ES-I3 (cell line): ENCODE measurements around the gene PCDHA3.
"Not testable (repeated sequence)": the region's sequence is repeated elsewhere in the genome, so short reads cannot be mapped to it uniquely, and the experiment has no call there.

Experiments
- H3K36me3 ChIP-seq: 2 replicates; pipeline ENCODE4 v1.6.1; 2013; ENCODE audit warnings: mild to moderate bottlenecking, low read length, control low read depth, moderate library complexity; ENCODE audit not compliant: insufficient read depth
- H3K4me1 ChIP-seq: 2 replicates; pipeline ENCODE4 v1.6.1; 2013; ENCODE audit warnings: mild to moderate bottlenecking, control low read depth, low read length; ENCODE audit not compliant: insufficient read depth
- H3K9ac ChIP-seq: 2 replicates; pipeline ENCODE4 v1.6.1; 2013; ENCODE audit warnings: low read depth, mild to moderate bottlenecking, low read length, moderate library complexity
- H3K9me3 ChIP-seq: 2 replicates; pipeline ENCODE4 v1.6.1; 2013; ENCODE audit warnings: mild to moderate bottlenecking, low read length, moderate library complexity; ENCODE audit not compliant: control insufficient read depth, insufficient read depth

PCDHA3 gene

GRCh38 chr5:140801494-140801841 is 611 bp downstream of the PCDHA3 start:
- Histone ChIP-seq H3K9me3 (peaks cover 5% of the 10 kb centered on the region; the same call in 1 of the 2 replicates), H3K9ac (no peak overlapping the region), H3K4me1 (no peaks in the 10 kb centered on the region), H3K36me3 (no peaks in the 10 kb centered on the region)

GRCh38 chr5:140802381-140802780 is 1.5 kb downstream of the PCDHA3 start:
- not testable (repeated sequence) for H3K36me3 ChIP-seq, H3K9ac ChIP-seq, H3K4me1 ChIP-seq, H3K9me3 ChIP-seq

- Histone ChIP-seq H3K36me3 (no peaks in the 10 kb centered on the region), H3K4me1 (no peaks in the 10 kb centered on the region), H3K9me3 (peaks cover 5% of the 10 kb centered on the region; the same call in 1 of the 2 replicates), H3K9ac (no peak overlapping the region)
Measured at GRCh38 chr5:140802781-140803271, 2.0 kb downstream of the PCDHA3 start.

DNA sequence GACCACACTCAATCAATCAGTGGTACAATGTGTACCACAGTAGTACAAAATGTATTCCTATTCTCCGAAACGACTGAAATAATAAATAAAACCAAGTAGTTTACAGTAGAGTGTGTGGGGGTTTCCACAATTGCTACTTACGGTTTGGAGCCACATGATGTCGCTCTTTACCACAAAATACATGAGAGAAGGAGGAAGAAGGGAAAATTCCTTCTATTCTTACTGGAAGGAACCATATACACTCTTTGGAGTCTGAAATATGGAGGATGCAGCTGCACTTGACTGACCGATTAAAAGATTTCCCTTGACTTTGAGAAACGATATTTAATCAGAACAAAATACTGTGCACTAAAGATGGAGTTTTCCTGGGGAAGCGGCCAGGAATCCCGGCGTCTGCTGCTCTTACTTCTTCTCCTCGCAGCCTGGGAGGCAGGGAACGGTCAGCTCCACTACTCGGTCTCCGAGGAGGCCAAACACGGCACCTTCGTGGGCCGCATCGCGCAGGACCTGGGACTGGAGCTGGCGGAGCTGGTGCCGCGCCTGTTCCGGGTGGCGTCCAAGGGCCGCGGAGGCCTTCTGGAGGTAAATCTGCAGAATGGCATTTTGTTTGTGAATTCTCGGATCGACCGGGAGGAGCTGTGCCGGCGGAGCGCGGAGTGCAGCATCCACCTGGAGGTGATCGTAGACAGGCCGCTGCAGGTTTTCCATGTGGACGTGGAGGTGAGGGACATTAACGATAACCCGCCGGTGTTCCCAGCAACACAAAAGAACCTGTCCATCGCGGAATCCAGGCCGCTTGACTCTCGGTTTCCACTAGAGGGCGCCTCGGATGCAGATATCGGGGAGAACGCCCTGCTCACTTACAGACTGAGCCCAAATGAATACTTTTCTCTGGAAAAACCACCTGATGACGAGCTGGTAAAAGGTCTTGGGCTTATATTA is 6.2 kb downstream of the PCDHA3 start, which contains the start of gene PCDHA4:
Gene PCDHA4 (plus strand): TSS at position 235 of the 942 bp plus-strand sequence.
- 0 out of 2 replicates have a peak, but pooled peaks cover under 1% of the 10 kb centered on the region for H3K9me3 ChIP-seq
- no peaks in the 10 kb centered on the region for H3K36me3 ChIP-seq
- H3K9ac ChIP-seq = peak within 1 kb of the TSS; percentile 67
- no peaks in the 10 kb centered on the region for H3K4me1 ChIP-seq

- H3K4me1 ChIP-seq, H3K9me3 ChIP-seq, H3K36me3 ChIP-seq, H3K9ac ChIP-seq: not testable (repeated sequence)
Measured at GRCh38 chr5:140808241-140808888, 7.5 kb downstream of the PCDHA3 start.

GRCh38 chr5:140808889-140809291 is 8.0 kb downstream of the PCDHA3 start:
- Histone ChIP-seq H3K9me3 (no peaks in the 10 kb centered on the region), H3K4me1 (no peaks in the 10 kb centered on the region), H3K36me3 (no peaks in the 10 kb centered on the region), H3K9ac (no peak overlapping the region)

GRCh38 chr5:140821375-140822280 is 20.8 kb downstream of the PCDHA3 start, which contains the start of gene PCDHA5:
Gene PCDHA5, plus strand, starts transcription at chr5:140821613.
- Histone ChIP-seq H3K9ac (no peak within 1 kb of the TSS), H3K9me3 (no peaks in the 10 kb centered on the region), H3K36me3 (no peaks in the 10 kb centered on the region), H3K4me1 (no peaks in the 10 kb centered on the region)

GRCh38 chr5:140822281-140822629 is 21.4 kb downstream of the PCDHA3 start:
- H3K9me3 ChIP-seq = no peaks in the 10 kb centered on the region
- H3K9ac ChIP-seq = no peak overlapping the region
- H3K36me3 ChIP-seq = no peaks in the 10 kb centered on the region
- no peaks in the 10 kb centered on the region for H3K4me1 ChIP-seq

DNA sequence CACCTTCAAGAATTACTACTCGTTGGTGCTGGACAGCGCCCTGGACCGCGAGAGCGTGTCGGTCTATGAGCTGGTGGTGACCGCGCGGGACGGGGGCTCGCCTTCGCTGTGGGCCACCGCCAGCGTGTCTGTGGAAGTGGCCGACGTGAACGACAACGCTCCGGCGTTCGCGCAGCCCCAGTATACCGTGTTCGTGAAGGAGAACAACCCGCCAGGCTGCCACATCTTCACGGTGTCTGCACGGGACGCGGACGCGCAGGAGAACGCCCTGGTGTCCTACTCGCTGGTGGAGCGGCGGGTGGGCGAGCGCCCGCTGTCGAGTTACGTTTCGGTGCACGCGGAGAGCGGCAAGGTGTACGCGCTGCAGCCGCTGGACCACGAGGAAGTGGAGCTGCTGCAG is 22.1 kb downstream of the PCDHA3 start:
- not testable (repeated sequence) for H3K4me1 ChIP-seq, H3K9ac ChIP-seq, H3K36me3 ChIP-seq, H3K9me3 ChIP-seq

- Histone ChIP-seq H3K9me3 (no peaks in the 10 kb centered on the region), H3K36me3 (no peaks in the 10 kb centered on the region), H3K4me1 (no peaks in the 10 kb centered on the region), H3K9ac (no peak overlapping the region)
Measured at GRCh38 chr5:140823475-140823874, 22.6 kb downstream of the PCDHA3 start.

- Histone ChIP-seq H3K9me3 (no peaks in the 10 kb centered on the region), H3K36me3 (no peaks in the 10 kb centered on the region), H3K4me1 (no peaks in the 10 kb centered on the region), H3K9ac (peak within 1 kb of the TSS; percentile 48)
Measured at GRCh38 chr5:140827704-140828361, 27.0 kb downstream of the PCDHA3 start, which contains the start of gene PCDHA6. Gene PCDHA6, plus strand, starts transcription at chr5:140827960. Its CDS starts 132 bp downstream, at chr5:140828092.

GRCh38 chr5:140828362-140828737 is 27.5 kb downstream of the PCDHA3 start:
- no peaks in the 10 kb centered on the region for H3K9me3 ChIP-seq
- peak overlapping the region; percentile 48; the same call in 1 of the 2 replicates for H3K9ac ChIP-seq
- no peaks in the 10 kb centered on the region for H3K36me3 ChIP-seq

GRCh38 chr5:140829511-140830501 is 28.9 kb downstream of the PCDHA3 start:
- not testable (repeated sequence) for H3K9me3 ChIP-seq, H3K4me1 ChIP-seq, H3K9ac ChIP-seq, H3K36me3 ChIP-seq

More at GRCh38 chr5:140828362-140828737, 27.5 kb downstream of the PCDHA3 start:
- no peaks in the 10 kb centered on the region for H3K4me1 ChIP-seq
